HepG2 (cell line): ENCODE measurements around the gene ACAD8. TPM values are rescaled to one million over a fixed set of nuclear protein-coding genes. Genes with fewer than 3 reads are reported as not detected.

ENCODE experiments used
- BCL6 ChIP-seq: IDR thresholded peaks from 2 replicates; pipeline ENCODE4 v1.6.1; 2016; ENCODE audit warnings: missing genetic modification reagents, missing compliant biosample characterization
- FOSL2 ChIP-seq: sonication (generic); formaldehyde crosslinking; IDR thresholded peaks from 2 replicates; pipeline ENCODE4 v1.4.0; 2020; ENCODE audit warnings: missing genetic modification reagents
- KIAA2018 ChIP-seq: sonication (generic); formaldehyde crosslinking; IDR thresholded peaks from 2 replicates; pipeline ENCODE4 v1.5.0; 2020; ENCODE audit warnings: mild to moderate bottlenecking, missing genetic modification reagents, borderline replicate concordance
- MXI1 ChIP-seq: IDR thresholded peaks from 3 replicates; pipeline ENCODE4 v1.6.1; 2012; ENCODE audit warnings: low read depth, low read length, inconsistent platforms, borderline replicate concordance
- NR2F1 ChIP-seq, 2 experiments: fragments of 450-650 bp in 1 of 2; formaldehyde crosslinking in 1 of 2; IDR thresholded peaks; 2 replicates each; pipeline versions ENCODE4 v1.5.0 to v1.6.1; 2016 to 2020; ENCODE audit warnings: mild to moderate bottlenecking in 1 of 2, missing compliant biosample characterization in 1 of 2, missing genetic modification reagents in 1 of 2, moderate library complexity in 1 of 2
- RBFOX2 ChIP-seq: fragments of 200-400 bp; formaldehyde crosslinking; IDR thresholded peaks from 2 replicates; pipeline ENCODE4 v1.6.1; 2017; ENCODE audit warnings: low read depth, mild to moderate bottlenecking, low read length
- REL ChIP-seq: sonication (generic); formaldehyde crosslinking; conservative IDR thresholded peaks from 2 replicates; pipeline ENCODE4 v1.8.0; 2022; ENCODE audit warnings: mild to moderate bottlenecking, missing genetic modification reagents, moderate library complexity
- SALL1 ChIP-seq: sonication (generic); formaldehyde crosslinking; IDR thresholded peaks from 2 replicates; pipeline ENCODE4 v1.8.0; 2022; ENCODE audit warnings: mild to moderate bottlenecking, missing genetic modification reagents
- SOX13 ChIP-seq, 3 experiments: fragments of 450-650 bp in 1 of 3; sonication (generic) in 1 of 3; formaldehyde crosslinking in 1 of 3; IDR thresholded peaks in 2 of 3; conservative IDR thresholded peaks in 1 of 3; 2 replicates each; pipeline versions ENCODE4 v1.5.0 to v1.6.1; 2016 to 2020; ENCODE audit warnings: antibody characterized with exemption in 1 of 3, mild to moderate bottlenecking in 1 of 3, missing compliant biosample characterization in 1 of 3, missing genetic modification reagents in 1 of 3, moderate library complexity in 1 of 3
- TAF1 ChIP-seq: sonication (generic); formaldehyde crosslinking; IDR thresholded peaks from 2 replicates; pipeline ENCODE4 v1.4.0; 2020; ENCODE audit warnings: missing genetic modification reagents
- TCF7L2 ChIP-seq: IDR thresholded peaks from 2 replicates; pipeline ENCODE4 v1.6.1; 2011; ENCODE audit warnings: mild to moderate bottlenecking, low read depth, low read length, moderate library complexity
- YEATS2 ChIP-seq: sonication (generic); formaldehyde crosslinking; IDR thresholded peaks from 2 replicates; pipeline ENCODE4 v1.4.0; 2020; ENCODE audit warnings: missing genetic modification reagents, borderline replicate concordance
- ZSCAN9 ChIP-seq: IDR thresholded peaks from 2 replicates; pipeline ENCODE4 v1.6.1; 2016; ENCODE audit warnings: borderline replicate concordance
- polyA plus RNA-seq, 8 experiments: library from polyadenylated mRNA; depleted of rRNA in 3 of 8; stranded (reverse) in 7 of 8; unstranded in 1 of 8; fragments of >200 nt; fragmentation: Illumina TruSeq in 4 of 8; extraction: Trizol in 4 of 8; gene quantifications; 2 replicates each; pipeline versions ENCODE4 v1.2.1 to v1.2.3, GENCODE V29; 2011 to 2016; ENCODE audit warnings: low read depth in 4 of 8, missing spikeins in 1 of 8, mixed read lengths in 1 of 8; ENCODE audit not compliant: insufficient read depth in 1 of 8
- total RNA-seq, 5 experiments: library from RNA; depleted of rRNA; stranded (reverse); fragments of >200 nt; fragmentation: Illumina TruSeq; extraction: Trizol; gene quantifications; 2 replicates each; pipeline ENCODE4 v1.2.3, GENCODE V29; 2016; ENCODE audit warnings: low read depth in 1 of 5
- TF ChIP-seq, protein P1 (sequence below): sonication (generic); formaldehyde crosslinking; conservative IDR thresholded peaks from 2 replicates; pipeline ENCODE4 v1.4.0; 2020; ENCODE audit warnings: mild to moderate bottlenecking, missing genetic modification reagents, moderate library complexity
- TF ChIP-seq, protein P2 (sequence below): sonication (generic); formaldehyde crosslinking; IDR thresholded peaks from 2 replicates; pipeline ENCODE4 v1.5.0; 2020; ENCODE audit warnings: missing genetic modification reagents, mild to moderate bottlenecking, borderline replicate concordance

ACAD8 gene
- total and polyA plus RNA-seq, 2 of the 13 experiments (the other 11 are each of a cell fraction or from before 2014, with no cell fraction given), result 13.5 to 20.3 TPM

GRCh38 chr11:134272381-134273316 is 19.3 kb downstream of the ACAD8 start (continued):
- TF ChIP-seq ZSCAN9 (peak; percentile 58; the same call in 1 of the 2 replicates), NR2F1 (CRISPR knock-in tag; IDR thresholded peaks at IDR 0.05) (no peak), YEATS2 (CRISPR knock-in tag) (peak; percentile 61; the same call in 1 of the 2 replicates), REL (CRISPR knock-in tag) (no peak), SALL1 (CRISPR knock-in tag) (peak; percentile 81), TCF7L2 (no peak), TAF1 (CRISPR knock-in tag) (no peak), SOX13 (IDR thresholded peaks at IDR 0.05) (no peak), SOX13 (CRISPR knock-in tag; conservative IDR thresholded peaks at IDR 0.05 in 1 of 2, IDR thresholded peaks at IDR 0.05 in 1 of 2) (peak in 1 of 2 experiments; percentile 39; a peak in 1 of 4 replicates), MXI1 (peak; percentile 53; the same call in 1 of the 3 replicates), BCL6 (peak; percentile 80), FOSL2 (peak; percentile 55), RBFOX2 (no peak), KIAA2018 (CRISPR knock-in tag) (no peak)
- TF ChIP-seq, protein P1, sequence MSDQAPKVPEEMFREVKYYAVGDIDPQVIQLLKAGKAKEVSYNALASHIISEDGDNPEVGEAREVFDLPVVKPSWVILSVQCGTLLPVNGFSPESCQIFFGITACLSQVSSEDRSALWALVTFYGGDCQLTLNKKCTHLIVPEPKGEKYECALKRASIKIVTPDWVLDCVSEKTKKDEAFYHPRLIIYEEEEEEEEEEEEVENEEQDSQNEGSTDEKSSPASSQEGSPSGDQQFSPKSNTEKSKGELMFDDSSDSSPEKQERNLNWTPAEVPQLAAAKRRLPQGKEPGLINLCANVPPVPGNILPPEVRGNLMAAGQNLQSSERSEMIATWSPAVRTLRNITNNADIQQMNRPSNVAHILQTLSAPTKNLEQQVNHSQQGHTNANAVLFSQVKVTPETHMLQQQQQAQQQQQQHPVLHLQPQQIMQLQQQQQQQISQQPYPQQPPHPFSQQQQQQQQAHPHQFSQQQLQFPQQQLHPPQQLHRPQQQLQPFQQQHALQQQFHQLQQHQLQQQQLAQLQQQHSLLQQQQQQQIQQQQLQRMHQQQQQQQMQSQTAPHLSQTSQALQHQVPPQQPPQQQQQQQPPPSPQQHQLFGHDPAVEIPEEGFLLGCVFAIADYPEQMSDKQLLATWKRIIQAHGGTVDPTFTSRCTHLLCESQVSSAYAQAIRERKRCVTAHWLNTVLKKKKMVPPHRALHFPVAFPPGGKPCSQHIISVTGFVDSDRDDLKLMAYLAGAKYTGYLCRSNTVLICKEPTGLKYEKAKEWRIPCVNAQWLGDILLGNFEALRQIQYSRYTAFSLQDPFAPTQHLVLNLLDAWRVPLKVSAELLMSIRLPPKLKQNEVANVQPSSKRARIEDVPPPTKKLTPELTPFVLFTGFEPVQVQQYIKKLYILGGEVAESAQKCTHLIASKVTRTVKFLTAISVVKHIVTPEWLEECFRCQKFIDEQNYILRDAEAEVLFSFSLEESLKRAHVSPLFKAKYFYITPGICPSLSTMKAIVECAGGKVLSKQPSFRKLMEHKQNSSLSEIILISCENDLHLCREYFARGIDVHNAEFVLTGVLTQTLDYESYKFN, result peak; percentile 71
- TF ChIP-seq, protein P2, sequence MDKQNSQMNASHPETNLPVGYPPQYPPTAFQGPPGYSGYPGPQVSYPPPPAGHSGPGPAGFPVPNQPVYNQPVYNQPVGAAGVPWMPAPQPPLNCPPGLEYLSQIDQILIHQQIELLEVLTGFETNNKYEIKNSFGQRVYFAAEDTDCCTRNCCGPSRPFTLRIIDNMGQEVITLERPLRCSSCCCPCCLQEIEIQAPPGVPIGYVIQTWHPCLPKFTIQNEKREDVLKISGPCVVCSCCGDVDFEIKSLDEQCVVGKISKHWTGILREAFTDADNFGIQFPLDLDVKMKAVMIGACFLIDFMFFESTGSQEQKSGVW, result no peak
